GM12878 (cell line): Measurements from ENCODE around the gene ALKBH8. TPM values are rescaled to one million over a fixed set of nuclear protein-coding genes. Genes with fewer than 3 reads are reported as not detected.

Experiments
- ATAC-seq: fragments of 200-7000 bp; cut with Tn5 transposase; 3 replicates; pipeline ENCODE4 v1.9.1; 2020; ENCODE audit warnings: mild to moderate bottlenecking, moderate library complexity
- BruUV-seq: library from RNA; stranded (reverse); fragments of 400-500 nt; replicated peaks from 2 replicates; lab custom pipeline; 2021; lab: Mats Ljungman, UMichigan
- CTCF ChIA-PET: fragments of 300-600 bp; sonication (Branson Sonifier 250); formaldehyde crosslinking; extraction: SDS; loops from one replicate; lab custom pipeline; 2021; ENCODE audit warnings: inconsistent platforms; lab: Yijun Ruan, JAX
- POLR2A ChIA-PET: fragments of 350-600 bp; formaldehyde crosslinking; extraction: SDS; loops from one replicate; lab custom pipeline; 2021; ENCODE audit warnings: inconsistent platforms; lab: Charles Lee
- RAD21 ChIA-PET: fragments of 300-600 bp; sonication (Branson Sonifier 250); formaldehyde crosslinking; loops from one replicate; lab custom pipeline; 2023; ENCODE audit warnings: antibody characterized with exemption; ENCODE audit not compliant: unreplicated experiment; lab: Charles Lee
- SMC1A ChIA-PET: fragments of 300-600 bp; sonication (Branson Sonifier 250); formaldehyde crosslinking; loops from one replicate; lab custom pipeline; 2023; ENCODE audit not compliant: unreplicated experiment, uncharacterized antibody; lab: Charles Lee
- DNase-seq: peaks from one replicate; pipeline ENCODE4 v3.0.0-alpha.2; 2011; ENCODE audit warnings: low read depth, low spot score
- FAIRE-seq: peaks from 3 replicates; lab custom pipeline; 2011; peaks lifted over from hg19 to GRCh38; lab: Jason Lieb, UNC
- H2AFZ ChIP-seq: 2 replicates; pipeline ENCODE4 v1.6.0; 2011; ENCODE audit warnings: low read depth, low read length, control low read depth; ENCODE audit not compliant: control insufficient read depth
- H3K27ac ChIP-seq: 2 replicates; pipeline ENCODE4 v1.5.1; 2011; ENCODE audit warnings: control low read depth; ENCODE audit not compliant: control insufficient read depth, insufficient read depth
- H3K27me3 ChIP-seq, 2 experiments: replicated peaks in 1 of 2; 2 replicates each; pipeline versions ENCODE4 v1.6.0 to v1.6.1; 2011; ENCODE audit warnings: low read length in 1 of 2; ENCODE audit not compliant: control insufficient read depth in 2 of 2, insufficient read depth in 2 of 2
- H3K36me3 ChIP-seq, 2 experiments: 2 replicates each; pipeline ENCODE4 v1.5.1; 2011; ENCODE audit warnings: low read length in 1 of 2; ENCODE audit not compliant: control insufficient read depth in 2 of 2, insufficient read depth in 2 of 2
- H3K4me1 ChIP-seq: 2 replicates; pipeline ENCODE4 v1.6.1; 2011; ENCODE audit warnings: mild to moderate bottlenecking, low read length, moderate library complexity, mixed read lengths; ENCODE audit not compliant: control insufficient read depth, insufficient read depth
- H3K4me2 ChIP-seq: 2 replicates; pipeline ENCODE4 v1.6.0; 2011; ENCODE audit warnings: control low read depth; ENCODE audit not compliant: control insufficient read depth, insufficient read depth
- H3K4me3 ChIP-seq: fragments of 200-600 bp; sonication (generic); 2 replicates; pipeline ENCODE4 v1.5.1; 2016
- H3K79me2 ChIP-seq: 2 replicates; pipeline ENCODE4 v1.6.0; 2011; ENCODE audit warnings: low read length; ENCODE audit not compliant: control insufficient read depth, insufficient read depth
- H3K9ac ChIP-seq: 2 replicates; pipeline ENCODE4 v1.8.0; 2011; ENCODE audit warnings: low read length, control low read depth, mixed read lengths; ENCODE audit not compliant: control insufficient read depth, insufficient read depth
- H3K9me3 ChIP-seq: replicated peaks from 3 replicates; pipeline ENCODE4 v1.5.1; 2011; ENCODE audit warnings: mild to moderate bottlenecking, low read length; ENCODE audit not compliant: control insufficient read depth, insufficient read depth
- H4K20me1 ChIP-seq: 2 replicates; pipeline ENCODE4 v1.6.0; 2011; ENCODE audit not compliant: control insufficient read depth, insufficient read depth
- BMI1 ChIP-seq: fragments of 450-650 bp; IDR thresholded peaks from 2 replicates; pipeline ENCODE4 v1.6.1; 2016; ENCODE audit warnings: mild to moderate bottlenecking, moderate library complexity, borderline replicate concordance
- CREB1 ChIP-seq: IDR thresholded peaks from 2 replicates; pipeline ENCODE4 v1.6.1; 2012; ENCODE audit warnings: low read depth, mild to moderate bottlenecking, inconsistent platforms
- CREM ChIP-seq: IDR thresholded peaks from 2 replicates; pipeline ENCODE4 v1.6.1; 2014; ENCODE audit warnings: antibody characterized with exemption, low read depth
- IRF4 ChIP-seq: IDR thresholded peaks from 2 replicates; pipeline ENCODE4 v1.6.1; 2011; ENCODE audit warnings: low read depth, low read length
- JUND ChIP-seq: IDR thresholded peaks from 2 replicates; pipeline ENCODE4 v1.6.1; 2012; ENCODE audit warnings: low read depth, mild to moderate bottlenecking, low read length, improper control_type of control experiment, moderate library complexity
- MTA3 ChIP-seq: IDR thresholded peaks from 2 replicates; pipeline ENCODE4 v1.6.1; 2012; ENCODE audit warnings: low read length, inconsistent platforms, borderline replicate concordance
- MYB ChIP-seq: fragments of 150-350 bp; IDR thresholded peaks from 2 replicates; pipeline ENCODE4 v1.6.1; 2014; ENCODE audit warnings: mild to moderate bottlenecking, low read depth, low read length, borderline replicate concordance
- NFYB ChIP-seq: IDR thresholded peaks from 2 replicates; pipeline ENCODE4 v1.6.1; 2011; ENCODE audit warnings: low read depth, mild to moderate bottlenecking, low read length, improper control_type of control experiment, moderate library complexity; ENCODE audit not compliant: insufficient read depth
- SREBF2 ChIP-seq: IDR thresholded peaks from 2 replicates; pipeline ENCODE4 v1.6.1; 2012; ENCODE audit warnings: mild to moderate bottlenecking, low read length
- TAF1 ChIP-seq: IDR thresholded peaks from 2 replicates; pipeline ENCODE4 v1.6.1; 2011; ENCODE audit warnings: mild to moderate bottlenecking, low read depth, low read length, borderline replicate concordance
- WGBS: methylation state at CpG from one replicate; pipeline ENCODE4 v1.1.6; 2016; ENCODE audit warnings: low lambda C conversion rate; ENCODE audit not compliant: insufficient replicate concordance, insufficient coverage; ENCODE audit errors: missing lambda C conversion rate; 5-methylcytosine and 5-hydroxymethylcytosine counted together
- in situ Hi-C: fragments of 300-500 bp; cut with MboI; formaldehyde crosslinking; loops from 9 replicates; pipeline ENCODE4 v1.14.3; 2018; ENCODE audit warnings: mixed read lengths
- intact Hi-C: fragments of 100-400 bp; cut with micrococcal nuclease; formaldehyde crosslinking; loops from one replicate; pipeline ENCODE4 v1.14.2; 2022; ENCODE audit not compliant: unreplicated experiment
- polyA plus RNA-seq, 11 experiments: library from polyadenylated mRNA; depleted of rRNA in 4 of 11; unstranded in 6 of 11; stranded (reverse) in 5 of 11; fragments of >200 nt; fragmentation: Nextera tagmentation in 4 of 11; fragmentation: Illumina TruSeq in 1 of 11; extraction: Ambion mirVana in 4 of 11; extraction: Trizol in 1 of 11; gene quantifications; 1 replicate in 1 of 11; 2 replicates in 10 of 11; pipeline versions ENCODE4 v1.2.1 to v1.2.3, GENCODE V29; 2011 to 2016; ENCODE audit warnings: inconsistent platforms in 2 of 11, missing spikeins in 2 of 11, low read depth in 1 of 11
- total RNA-seq, 4 experiments: library from RNA; depleted of rRNA in 3 of 4; stranded (reverse); fragments of >200 nt in 3 of 4; fragmentation: Illumina TruSeq in 1 of 4; extraction: Trizol in 1 of 4; gene quantifications; 2 replicates each; pipeline versions ENCODE4 v1.2.1 to v1.2.3, GENCODE V29; 2013 to 2021
- TF ChIP-seq, protein P1 (sequence below): IDR thresholded peaks from 2 replicates; pipeline ENCODE4 v1.6.1; 2012; ENCODE audit warnings: improper control_type of control experiment, low read depth, low read length; ENCODE audit not compliant: insufficient replicate concordance
- TF ChIP-seq, protein P2 (sequence below): fragments of 450-650 bp; IDR thresholded peaks from 2 replicates; pipeline ENCODE4 v1.6.1; 2017; ENCODE audit warnings: antibody characterized with exemption, mild to moderate bottlenecking, moderate library complexity
- TF ChIP-seq, protein P3 (sequence below): fragments of 150-350 bp; IDR thresholded peaks from 2 replicates; pipeline ENCODE4 v1.6.1; 2014; ENCODE audit warnings: mild to moderate bottlenecking, low read depth, low read length
- TF ChIP-seq, protein P4 (sequence below): IDR thresholded peaks from 2 replicates; pipeline ENCODE4 v1.6.1; 2011; ENCODE audit warnings: low read depth, mild to moderate bottlenecking, low read length, moderate library complexity, borderline replicate concordance; ENCODE audit errors: extremely low read depth

The ALKBH8 gene
- total and polyA plus RNA-seq, 10 of the 15 experiments (the other 5 are each of a cell fraction or from before 2014, with no cell fraction given): 4.6 to 13.1 (median 9.5) TPM

DNA sequence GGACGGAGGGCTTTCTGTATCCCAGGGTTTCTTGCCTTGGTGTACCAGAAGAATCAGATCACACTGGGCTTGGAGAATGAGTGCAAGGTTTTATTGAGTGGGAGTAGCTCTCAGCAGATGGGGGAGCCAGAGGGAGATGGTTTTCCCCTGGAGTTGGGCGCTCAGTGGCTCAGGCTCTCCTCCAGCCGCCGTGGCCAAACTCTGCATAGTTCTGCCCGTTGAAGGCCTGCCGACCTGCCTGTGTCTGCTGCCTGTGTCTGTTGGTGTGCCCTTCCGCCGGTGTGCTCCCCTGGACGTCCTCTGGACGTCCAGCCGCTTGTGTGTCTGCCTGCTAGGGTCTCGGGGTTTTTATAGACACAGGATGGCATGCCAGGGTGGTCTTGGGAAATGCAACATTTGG is 4.5 kb upstream of the ALKBH8 start:
- SMC1A ChIA-PET: interaction anchor here (0.6 to 1.2 kb wide), 2 partner anchors 20 to 328 kb away, joined by 3 read pairs; no protein-coding TSS in a partner anchor
- POLR2A ChIA-PET: interaction anchor here (0.6 to 0.7 kb wide), 2 partner anchors 231 to 1146 kb away, joined by 6 read pairs; no protein-coding TSS in a partner anchor
- Histone ChIP-seq H2AFZ (no peak overlapping the region), H3K9me3 (no peaks in the 10 kb centered on the region), H3K4me1 (peaks cover 20% of the 10 kb centered on the region; the same call in 1 of the 2 replicates), H3K79me2 (peaks cover 7% of the 10 kb centered on the region), H3K4me2 (no peak overlapping the region), H3K9ac (no peak overlapping the region), H3K36me3 (no peaks in the 10 kb centered on the region), H3K4me3 (no peak overlapping the region), H3K27ac (no peak overlapping the region), H4K20me1 (no peaks in the 10 kb centered on the region), H3K27me3 (no peaks in the 10 kb centered on the region)
- CTCF ChIA-PET: interaction anchor here (21.6 to 21.8 kb wide), 2 partner anchors 21 to 122 kb away, joined by 311 to 536 read pairs; no protein-coding TSS in a partner anchor
- DNase-seq: no peak
- BruUV-seq: no TSS peak
- 85% methylated on average over 12 of the region's 12 CpGs for WGBS
- intact Hi-C loops (no loop called here), in situ Hi-C loops (loop anchor here (10.0 kb wide), 1 partner anchor 325 kb away; no protein-coding TSS in a partner anchor)
- no peak for ATAC-seq
- RAD21 ChIA-PET: interaction anchor here (2.6 kb wide), 1 partner anchor 119 kb away, joined by 16 read pairs; no protein-coding TSS in a partner anchor
- no peak for FAIRE-seq
- TF ChIP-seq TAF1: no peak
- TF ChIP-seq MTA3: no peak
- no peak for TF ChIP-seq JUND
- TF ChIP-seq, protein P1, sequence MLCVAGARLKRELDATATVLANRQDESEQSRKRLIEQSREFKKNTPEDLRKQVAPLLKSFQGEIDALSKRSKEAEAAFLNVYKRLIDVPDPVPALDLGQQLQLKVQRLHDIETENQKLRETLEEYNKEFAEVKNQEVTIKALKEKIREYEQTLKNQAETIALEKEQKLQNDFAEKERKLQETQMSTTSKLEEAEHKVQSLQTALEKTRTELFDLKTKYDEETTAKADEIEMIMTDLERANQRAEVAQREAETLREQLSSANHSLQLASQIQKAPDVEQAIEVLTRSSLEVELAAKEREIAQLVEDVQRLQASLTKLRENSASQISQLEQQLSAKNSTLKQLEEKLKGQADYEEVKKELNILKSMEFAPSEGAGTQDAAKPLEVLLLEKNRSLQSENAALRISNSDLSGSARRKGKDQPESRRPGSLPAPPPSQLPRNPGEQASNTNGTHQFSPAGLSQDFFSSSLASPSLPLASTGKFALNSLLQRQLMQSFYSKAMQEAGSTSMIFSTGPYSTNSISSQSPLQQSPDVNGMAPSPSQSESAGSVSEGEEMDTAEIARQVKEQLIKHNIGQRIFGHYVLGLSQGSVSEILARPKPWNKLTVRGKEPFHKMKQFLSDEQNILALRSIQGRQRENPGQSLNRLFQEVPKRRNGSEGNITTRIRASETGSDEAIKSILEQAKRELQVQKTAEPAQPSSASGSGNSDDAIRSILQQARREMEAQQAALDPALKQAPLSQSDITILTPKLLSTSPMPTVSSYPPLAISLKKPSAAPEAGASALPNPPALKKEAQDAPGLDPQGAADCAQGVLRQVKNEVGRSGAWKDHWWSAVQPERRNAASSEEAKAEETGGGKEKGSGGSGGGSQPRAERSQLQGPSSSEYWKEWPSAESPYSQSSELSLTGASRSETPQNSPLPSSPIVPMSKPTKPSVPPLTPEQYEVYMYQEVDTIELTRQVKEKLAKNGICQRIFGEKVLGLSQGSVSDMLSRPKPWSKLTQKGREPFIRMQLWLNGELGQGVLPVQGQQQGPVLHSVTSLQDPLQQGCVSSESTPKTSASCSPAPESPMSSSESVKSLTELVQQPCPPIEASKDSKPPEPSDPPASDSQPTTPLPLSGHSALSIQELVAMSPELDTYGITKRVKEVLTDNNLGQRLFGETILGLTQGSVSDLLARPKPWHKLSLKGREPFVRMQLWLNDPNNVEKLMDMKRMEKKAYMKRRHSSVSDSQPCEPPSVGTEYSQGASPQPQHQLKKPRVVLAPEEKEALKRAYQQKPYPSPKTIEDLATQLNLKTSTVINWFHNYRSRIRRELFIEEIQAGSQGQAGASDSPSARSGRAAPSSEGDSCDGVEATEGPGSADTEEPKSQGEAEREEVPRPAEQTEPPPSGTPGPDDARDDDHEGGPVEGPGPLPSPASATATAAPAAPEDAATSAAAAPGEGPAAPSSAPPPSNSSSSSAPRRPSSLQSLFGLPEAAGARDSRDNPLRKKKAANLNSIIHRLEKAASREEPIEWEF: no peak
- TF ChIP-seq, protein P2, sequence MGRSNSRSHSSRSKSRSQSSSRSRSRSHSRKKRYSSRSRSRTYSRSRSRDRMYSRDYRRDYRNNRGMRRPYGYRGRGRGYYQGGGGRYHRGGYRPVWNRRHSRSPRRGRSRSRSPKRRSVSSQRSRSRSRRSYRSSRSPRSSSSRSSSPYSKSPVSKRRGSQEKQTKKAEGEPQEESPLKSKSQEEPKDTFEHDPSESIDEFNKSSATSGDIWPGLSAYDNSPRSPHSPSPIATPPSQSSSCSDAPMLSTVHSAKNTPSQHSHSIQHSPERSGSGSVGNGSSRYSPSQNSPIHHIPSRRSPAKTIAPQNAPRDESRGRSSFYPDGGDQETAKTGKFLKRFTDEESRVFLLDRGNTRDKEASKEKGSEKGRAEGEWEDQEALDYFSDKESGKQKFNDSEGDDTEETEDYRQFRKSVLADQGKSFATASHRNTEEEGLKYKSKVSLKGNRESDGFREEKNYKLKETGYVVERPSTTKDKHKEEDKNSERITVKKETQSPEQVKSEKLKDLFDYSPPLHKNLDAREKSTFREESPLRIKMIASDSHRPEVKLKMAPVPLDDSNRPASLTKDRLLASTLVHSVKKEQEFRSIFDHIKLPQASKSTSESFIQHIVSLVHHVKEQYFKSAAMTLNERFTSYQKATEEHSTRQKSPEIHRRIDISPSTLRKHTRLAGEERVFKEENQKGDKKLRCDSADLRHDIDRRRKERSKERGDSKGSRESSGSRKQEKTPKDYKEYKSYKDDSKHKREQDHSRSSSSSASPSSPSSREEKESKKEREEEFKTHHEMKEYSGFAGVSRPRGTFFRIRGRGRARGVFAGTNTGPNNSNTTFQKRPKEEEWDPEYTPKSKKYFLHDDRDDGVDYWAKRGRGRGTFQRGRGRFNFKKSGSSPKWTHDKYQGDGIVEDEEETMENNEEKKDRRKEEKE: no peak
- no peak for TF ChIP-seq IRF4
- no peak for TF ChIP-seq SREBF2
- TF ChIP-seq BMI1: no peak
- no peak for TF ChIP-seq MYB
- TF ChIP-seq, protein P3, sequence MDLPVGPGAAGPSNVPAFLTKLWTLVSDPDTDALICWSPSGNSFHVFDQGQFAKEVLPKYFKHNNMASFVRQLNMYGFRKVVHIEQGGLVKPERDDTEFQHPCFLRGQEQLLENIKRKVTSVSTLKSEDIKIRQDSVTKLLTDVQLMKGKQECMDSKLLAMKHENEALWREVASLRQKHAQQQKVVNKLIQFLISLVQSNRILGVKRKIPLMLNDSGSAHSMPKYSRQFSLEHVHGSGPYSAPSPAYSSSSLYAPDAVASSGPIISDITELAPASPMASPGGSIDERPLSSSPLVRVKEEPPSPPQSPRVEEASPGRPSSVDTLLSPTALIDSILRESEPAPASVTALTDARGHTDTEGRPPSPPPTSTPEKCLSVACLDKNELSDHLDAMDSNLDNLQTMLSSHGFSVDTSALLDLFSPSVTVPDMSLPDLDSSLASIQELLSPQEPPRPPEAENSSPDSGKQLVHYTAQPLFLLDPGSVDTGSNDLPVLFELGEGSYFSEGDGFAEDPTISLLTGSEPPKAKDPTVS: no peak
- no peak for TF ChIP-seq CREB1
- TF ChIP-seq NFYB: no peak
- TF ChIP-seq, protein P4, sequence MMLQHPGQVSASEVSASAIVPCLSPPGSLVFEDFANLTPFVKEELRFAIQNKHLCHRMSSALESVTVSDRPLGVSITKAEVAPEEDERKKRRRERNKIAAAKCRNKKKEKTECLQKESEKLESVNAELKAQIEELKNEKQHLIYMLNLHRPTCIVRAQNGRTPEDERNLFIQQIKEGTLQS: no peak
- TF ChIP-seq CREM: no peak
